ENCODE measurements around the gene SERINC2. TPM values are rescaled to one million over a fixed set of nuclear protein-coding genes. Genes with fewer than 3 reads are reported as not detected.

SERINC2 gene
- total and polyA plus RNA-seq, 10 donors, result 1.3 to 8.7 (median 2.6) TPM

GRCh38 chr1:31401241-31401640 is 11.8 kb upstream of the SERINC2 start:
- H3K4me3 ChIP-seq, result no peak overlapping the region
- TF ChIP-seq POLR2A (IDR thresholded peaks at IDR 0.05), result no peak
- TF ChIP-seq POLR2AphosphoS5 (IDR thresholded peaks at IDR 0.05), result no peak
- TF ChIP-seq, protein P1, sequence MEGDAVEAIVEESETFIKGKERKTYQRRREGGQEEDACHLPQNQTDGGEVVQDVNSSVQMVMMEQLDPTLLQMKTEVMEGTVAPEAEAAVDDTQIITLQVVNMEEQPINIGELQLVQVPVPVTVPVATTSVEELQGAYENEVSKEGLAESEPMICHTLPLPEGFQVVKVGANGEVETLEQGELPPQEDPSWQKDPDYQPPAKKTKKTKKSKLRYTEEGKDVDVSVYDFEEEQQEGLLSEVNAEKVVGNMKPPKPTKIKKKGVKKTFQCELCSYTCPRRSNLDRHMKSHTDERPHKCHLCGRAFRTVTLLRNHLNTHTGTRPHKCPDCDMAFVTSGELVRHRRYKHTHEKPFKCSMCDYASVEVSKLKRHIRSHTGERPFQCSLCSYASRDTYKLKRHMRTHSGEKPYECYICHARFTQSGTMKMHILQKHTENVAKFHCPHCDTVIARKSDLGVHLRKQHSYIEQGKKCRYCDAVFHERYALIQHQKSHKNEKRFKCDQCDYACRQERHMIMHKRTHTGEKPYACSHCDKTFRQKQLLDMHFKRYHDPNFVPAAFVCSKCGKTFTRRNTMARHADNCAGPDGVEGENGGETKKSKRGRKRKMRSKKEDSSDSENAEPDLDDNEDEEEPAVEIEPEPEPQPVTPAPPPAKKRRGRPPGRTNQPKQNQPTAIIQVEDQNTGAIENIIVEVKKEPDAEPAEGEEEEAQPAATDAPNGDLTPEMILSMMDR (IDR thresholded peaks at IDR 0.05 in 8 of 11, conservative IDR thresholded peaks at IDR 0.05 in 3 of 11), result no peak
- 29 to 56% (median 33%) methylated on average over 2 of the region's 2 CpGs for WGBS, 5 donors
- no peak overlapping the region for H3K27ac ChIP-seq
- H3K9me3 ChIP-seq, result no peaks in the 10 kb centered on the region
- H3K36me3 ChIP-seq, result no peaks in the 10 kb centered on the region
- no peaks in the 10 kb centered on the region for H3K27me3 ChIP-seq (replicated peaks in 1 of 7)
- intact Hi-C loops (cut with DNase I; ENCODE audit: low total_unique reads), result no loop called here
- H3K4me1 ChIP-seq, result peaks cover 0 to 13% (median 0%) of the 10 kb centered on the region in 6 donors
- no peak for DNase-seq

GRCh38 chr1:31405578-31406245 is 7.3 kb upstream of the SERINC2 start:
- peaks cover 0 to 20% (median 2%) of the 10 kb centered on the region in 7 donors for H3K27me3 ChIP-seq (replicated peaks in 1 of 7)
- H3K4me3 ChIP-seq, result no peak overlapping the region
- no peak for DNase-seq
- H3K4me1 ChIP-seq, result peaks cover 0 to under 1% (median 0%) of the 10 kb centered on the region in 6 donors
- no peaks in the 10 kb centered on the region for H3K9me3 ChIP-seq
- TF ChIP-seq POLR2AphosphoS5 (IDR thresholded peaks at IDR 0.05), result no peak
- TF ChIP-seq POLR2A (IDR thresholded peaks at IDR 0.05), result no peak
- TF ChIP-seq, protein P1 (IDR thresholded peaks at IDR 0.05 in 8 of 11, conservative IDR thresholded peaks at IDR 0.05 in 3 of 11), result no peak
- intact Hi-C loops (cut with DNase I; ENCODE audit: low total_unique reads), result no loop called here
- no peaks in the 10 kb centered on the region for H3K36me3 ChIP-seq
- H3K27ac ChIP-seq, result no peak overlapping the region
- WGBS, 5 donors, result 93 to 96% (median 94%) methylated on average over 4 to 6 of the region's 6 CpGs

GRCh38 chr1:31407029-31407626 is 5.9 kb upstream of the SERINC2 start:
- H3K4me1 ChIP-seq, result peaks cover 0 to under 1% (median 0%) of the 10 kb centered on the region in 6 donors
- TF ChIP-seq, protein P1 (IDR thresholded peaks at IDR 0.05 in 8 of 11, conservative IDR thresholded peaks at IDR 0.05 in 3 of 11), result no peak
- TF ChIP-seq POLR2AphosphoS5 (IDR thresholded peaks at IDR 0.05), result no peak
- TF ChIP-seq POLR2A (IDR thresholded peaks at IDR 0.05), result no peak
- no peak for DNase-seq
- WGBS, 5 donors, result 60 to 87% (median 79%) methylated on average over 16 to 18 of the region's 18 CpGs
- H3K9me3 ChIP-seq, result no peaks in the 10 kb centered on the region
- no peaks in the 10 kb centered on the region for H3K36me3 ChIP-seq
- H3K27ac ChIP-seq, result no peak overlapping the region
- intact Hi-C loops (cut with DNase I; ENCODE audit: low total_unique reads), result no loop called here
- peaks cover 0 to 34% (median 7%) of the 10 kb centered on the region in 7 donors for H3K27me3 ChIP-seq (replicated peaks in 1 of 7)
- H3K4me3 ChIP-seq, result no peak overlapping the region

DNA sequence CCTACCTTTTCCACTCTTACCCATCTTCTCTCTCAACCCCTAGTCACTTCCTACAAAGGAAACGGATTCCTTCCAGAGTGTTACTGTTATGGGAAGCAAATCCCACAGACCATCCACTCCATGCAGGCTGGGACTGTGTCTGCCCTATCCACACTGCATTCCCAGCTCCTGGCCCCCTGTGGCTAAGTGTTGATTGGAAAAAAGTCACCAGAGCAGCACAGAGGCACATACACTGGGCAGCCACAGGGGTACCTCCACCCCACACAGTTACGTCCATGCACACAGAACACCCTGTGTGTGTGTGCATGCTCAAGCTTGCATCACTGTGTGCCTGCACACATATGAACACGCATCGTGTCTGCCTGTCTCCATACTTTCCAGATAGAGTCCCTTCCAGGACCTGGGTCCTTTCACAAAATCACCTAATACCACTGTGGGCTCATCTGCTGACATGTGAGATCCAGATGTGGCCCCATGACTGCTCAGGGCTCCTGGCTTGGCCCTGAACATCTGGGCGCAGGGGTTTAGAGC is 4.2 kb upstream of the SERINC2 start:
- Histone ChIP-seq H3K27ac (no peak overlapping the region), H3K9me3 (no peaks in the 10 kb centered on the region), H3K4me3 (no peak overlapping the region), H3K36me3 (no peaks in the 10 kb centered on the region), H3K4me1 (peaks cover 6 to 16% (median 12%) of the 10 kb centered on the region in 6 donors), H3K27me3 (replicated peaks in 1 of 7) (peaks cover 0 to 52% (median 23%) of the 10 kb centered on the region in 7 donors)
- WGBS, 5 donors, result 84 to 90% (median 86%) methylated on average over 5 of the region's 5 CpGs
- DNase-seq, result no peak
- intact Hi-C loops (cut with DNase I; ENCODE audit: low total_unique reads), result no loop called here
- TF ChIP-seq POLR2A (IDR thresholded peaks at IDR 0.05) (no peak), POLR2AphosphoS5 (IDR thresholded peaks at IDR 0.05) (no peak)
- TF ChIP-seq, protein P1 (IDR thresholded peaks at IDR 0.05 in 8 of 11, conservative IDR thresholded peaks at IDR 0.05 in 3 of 11), result no peak

Data from spleen (tissue), 11 donors.